ENCODE data around the gene DYNC2I2. TPM values are rescaled to one million over a fixed set of nuclear protein-coding genes. Genes with fewer than 3 reads are reported as not detected.
"Not testable (repeated sequence)": the region's sequence is repeated elsewhere in the genome, so short reads cannot be mapped to it uniquely, and the experiment has no call there.

DYNC2I2 gene
- total and polyA plus RNA-seq, 2 of the 4 experiments (the other 2 are of a cell fraction) = 33.7 to 37.1 TPM

GRCh38 chr9:128702445-128702948, 45.9 kb upstream of the DYNC2I2 start, which contains the start of gene PKN3 (continued):
- TF ChIP-seq MAZ (IDR thresholded peaks at IDR 0.05; ENCODE audit: borderline replicate concordance, low read depth, low read length) = no peak

- H3K23ac ChIP-seq (ENCODE audit: low read depth, low read length) = no peak overlapping the region
- ChIA-PET POLR2A (ENCODE audit: unreplicated experiment) (no interaction called here), CTCF (interaction anchor here (1.1 kb wide), 1 partner anchor 9 kb away, joined by 4 read pairs; no protein-coding TSS in a partner anchor)
- H4K91ac ChIP-seq (ENCODE audit: insufficient read depth, low read depth, low read length) = no peak overlapping the region
- H2AK9ac ChIP-seq (replicated peaks; ENCODE audit: low read depth, low read length, poor library complexity) = no peak overlapping the region
- H4K20me1 ChIP-seq (ENCODE audit: insufficient read depth, low read length) = no peaks in the 10 kb centered on the region; the same call in 1 of the 2 replicates
- H4K5ac ChIP-seq (ENCODE audit: low read depth, low read length) = no peak overlapping the region
- H3K4ac ChIP-seq (ENCODE audit: low read depth, low read length) = no peak overlapping the region
- no peak overlapping the region; the same call in 1 of the 2 replicates for H2AK5ac ChIP-seq (ENCODE audit: low read depth, low read length)
- DNase-seq (no peak), ATAC-seq (ENCODE audit: low read depth) (no peak)
- no peak overlapping the region for H3K4me2 ChIP-seq (ENCODE audit: low read depth, low read length)
- H3K9me3 ChIP-seq (ENCODE audit: control insufficient read depth, insufficient read depth, low read length) = no peaks in the 10 kb centered on the region
- intact Hi-C loops (cut with micrococcal nuclease) = no loop called here
- no peak overlapping the region for H2BK5ac ChIP-seq (ENCODE audit: low read depth, low read length, poor library complexity, severe bottlenecking)
- dilution Hi-C loops (cut with HindIII; ENCODE audit: low sequenced_read_pairs, unreplicated experiment) = no loop called here
- H3K4me1 ChIP-seq (ENCODE audit: control insufficient read depth, insufficient read depth, low read length) = no peaks in the 10 kb centered on the region
- peaks cover 7% of the 10 kb centered on the region for H3K36me3 ChIP-seq (ENCODE audit: control insufficient read depth, insufficient read depth, low read length)
- no peak overlapping the region for H3K18ac ChIP-seq (ENCODE audit: low read depth, low read length)
- H2BK20ac ChIP-seq (ENCODE audit: low read depth, low read length) = no peak overlapping the region
- peaks cover 11% of the 10 kb centered on the region for H3K9me1 ChIP-seq (ENCODE audit: insufficient read depth, low read length)
- no peak overlapping the region; a peak in 1 of 4 replicates for H4K8ac ChIP-seq (ENCODE audit: low read depth in 2 of 2, low read length in 2 of 2)
- H3K79me1 ChIP-seq (ENCODE audit: low read depth in 1 of 2, low read length in 2 of 2) = peaks cover 0 to 32% of the 10 kb centered on the region in 2 experiments; a peak in 3 of 4 replicates
- H3K14ac ChIP-seq (replicated peaks; ENCODE audit: low read depth, low read length) = no peak overlapping the region
- no peak overlapping the region for H3K27ac ChIP-seq (ENCODE audit: insufficient read depth, low read length)
- H3K9ac ChIP-seq (ENCODE audit: low read depth, low read length) = no peak overlapping the region
- in situ Hi-C loops (cut with MboI; ENCODE audit: low sequenced_read_pairs) = no loop called here
- WGBS, 2 experiments (ENCODE audit: extremely low coverage in 2 of 2, insufficient read length in 1 of 2) = 43% methylated on average over 5 of the region's 10 CpGs; no CpG with 5 or more reads in 1 of the 2 experiments
- H2BK15ac ChIP-seq (ENCODE audit: low read depth, low read length) = no peak overlapping the region
- no peak overlapping the region for H3K4me3 ChIP-seq (ENCODE audit: insufficient read depth, low read depth, low read length)
- no peak overlapping the region for H3K56ac ChIP-seq (ENCODE audit: extremely low read depth, insufficient read depth, low read length)
- BruUV-seq (replicated peaks) = no TSS peak
- no peaks in the 10 kb centered on the region for H3K27me3 ChIP-seq (ENCODE audit: control insufficient read depth, insufficient read depth, low read length)
- no peak overlapping the region; the same call in 1 of the 2 replicates for H2BK120ac ChIP-seq (ENCODE audit: low read depth, low read length)
- TF ChIP-seq CEBPB (IDR thresholded peaks at IDR 0.05; ENCODE audit: low read depth, low read length) = no peak
- H2AFZ ChIP-seq (replicated peaks; ENCODE audit: low read length, poor library complexity) = peak overlapping the region; percentile 4
Measured at GRCh38 chr9:128701227-128701854, 44.7 kb upstream of the DYNC2I2 start.

- H3K4me1 ChIP-seq (ENCODE audit: control insufficient read depth, insufficient read depth, low read length); H4K91ac ChIP-seq (ENCODE audit: insufficient read depth, low read depth, low read length); in situ Hi-C loops (cut with MboI; ENCODE audit: low sequenced_read_pairs); H3K27ac ChIP-seq (ENCODE audit: insufficient read depth, low read length); H2BK5ac ChIP-seq (ENCODE audit: low read depth, low read length, poor library complexity, severe bottlenecking); BruUV-seq (replicated peaks); H2BK15ac ChIP-seq (ENCODE audit: low read depth, low read length); H3K9me3 ChIP-seq (ENCODE audit: control insufficient read depth, insufficient read depth, low read length); H3K18ac ChIP-seq (ENCODE audit: low read depth, low read length); H3K14ac ChIP-seq (replicated peaks; ENCODE audit: low read depth, low read length); H3K4me3 ChIP-seq (ENCODE audit: insufficient read depth, low read depth, low read length); H2BK120ac ChIP-seq (ENCODE audit: low read depth, low read length); H4K5ac ChIP-seq (ENCODE audit: low read depth, low read length); dilution Hi-C loops (cut with HindIII; ENCODE audit: low sequenced_read_pairs, unreplicated experiment); ATAC-seq (ENCODE audit: low read depth); H2AFZ ChIP-seq (replicated peaks; ENCODE audit: low read length, poor library complexity); H3K4ac ChIP-seq (ENCODE audit: low read depth, low read length); H2AK9ac ChIP-seq (replicated peaks; ENCODE audit: low read depth, low read length, poor library complexity); H3K4me2 ChIP-seq (ENCODE audit: low read depth, low read length); H3K56ac ChIP-seq (ENCODE audit: extremely low read depth, insufficient read depth, low read length); CTCF ChIA-PET; H3K27me3 ChIP-seq (ENCODE audit: control insufficient read depth, insufficient read depth, low read length); H2AK5ac ChIP-seq (ENCODE audit: low read depth, low read length); H4K8ac ChIP-seq (ENCODE audit: low read depth in 2 of 2, low read length in 2 of 2); H2BK20ac ChIP-seq (ENCODE audit: low read depth, low read length); H3K23ac ChIP-seq (ENCODE audit: low read depth, low read length); H3K9ac ChIP-seq (ENCODE audit: low read depth, low read length); H4K20me1 ChIP-seq (ENCODE audit: insufficient read depth, low read length); POLR2A ChIA-PET (ENCODE audit: unreplicated experiment); DNase-seq: not testable (repeated sequence)
- peaks cover 13% of the 10 kb centered on the region for H3K36me3 ChIP-seq (ENCODE audit: control insufficient read depth, insufficient read depth, low read length)
- 96% methylated on average over 16 of the region's 30 CpGs; no CpG with 5 or more reads in 1 of the 2 experiments for WGBS, 2 experiments (ENCODE audit: extremely low coverage in 2 of 2, insufficient read length in 1 of 2)
- intact Hi-C loops (cut with micrococcal nuclease) = loop anchor here (10.0 kb wide), 1 partner anchor 124 kb away; no protein-coding TSS in a partner anchor
- H3K79me1 ChIP-seq (ENCODE audit: low read depth in 1 of 2, low read length in 2 of 2) = peaks cover 6 to 42% of the 10 kb centered on the region in 2 experiments
- peaks cover 11% of the 10 kb centered on the region for H3K9me1 ChIP-seq (ENCODE audit: insufficient read depth, low read length)
Measured at GRCh38 chr9:128699096-128699795, 42.6 kb upstream of the DYNC2I2 start.
